ENCODE measurements around the gene ITCH. TPM values are rescaled to one million over a fixed set of nuclear protein-coding genes. Genes with fewer than 3 reads are reported as not detected.

The ITCH gene
- total RNA-seq, 3 donors from 2014 or later: 56.6 to 72.3 (median 60.6) TPM

GRCh38 chr20:34485068-34485634 is 122.1 kb downstream of the ITCH start:
- Histone ChIP-seq H3K4me1 (no peaks in the 10 kb centered on the region), H3K27ac (no peak overlapping the region), H3K9me3 (no peaks in the 10 kb centered on the region), H3K4me3 (no peak overlapping the region), H3K36me3 (no peaks in the 10 kb centered on the region), H3K27me3 (no peaks in the 10 kb centered on the region)
- TF ChIP-seq CTCF (IDR thresholded peaks at IDR 0.05): no peak
- no peak for TF ChIP-seq POLR2AphosphoS5 (IDR thresholded peaks at IDR 0.05)
- no peak for TF ChIP-seq POLR2A (IDR thresholded peaks at IDR 0.05)
- intact Hi-C loops (cut with DNase I; ENCODE audit: low total_unique reads): no loop called here
- DNase-seq (ENCODE audit: low spot score in 2 of 2): no peak

GRCh38 chr20:34491226-34491931 is 128.3 kb downstream of the ITCH start:
- Histone ChIP-seq H3K4me1 (no peaks in the 10 kb centered on the region), H3K9me3 (no peaks in the 10 kb centered on the region), H3K27me3 (no peaks in the 10 kb centered on the region), H3K36me3 (no peaks in the 10 kb centered on the region), H3K4me3 (no peak overlapping the region), H3K27ac (no peak overlapping the region)
- intact Hi-C loops (cut with DNase I; ENCODE audit: low total_unique reads): no loop called here
- TF ChIP-seq CTCF (IDR thresholded peaks at IDR 0.05) (no peak), POLR2AphosphoS5 (IDR thresholded peaks at IDR 0.05) (no peak), POLR2A (IDR thresholded peaks at IDR 0.05) (no peak)
- DNase-seq (ENCODE audit: low spot score in 2 of 2): no peak

GRCh38 chr20:34491932-34492509 is 128.9 kb downstream of the ITCH start:
- no peaks in the 10 kb centered on the region for H3K27me3 ChIP-seq
- H3K4me3 ChIP-seq: no peak overlapping the region
- H3K36me3 ChIP-seq: no peaks in the 10 kb centered on the region
- intact Hi-C loops (cut with DNase I; ENCODE audit: low total_unique reads): no loop called here
- TF ChIP-seq POLR2A (IDR thresholded peaks at IDR 0.05): no peak
- TF ChIP-seq POLR2AphosphoS5 (IDR thresholded peaks at IDR 0.05): no peak
- no peak for TF ChIP-seq CTCF (IDR thresholded peaks at IDR 0.05)
- H3K4me1 ChIP-seq: no peaks in the 10 kb centered on the region
- peaks cover 0 to 2% of the 10 kb centered on the region in 2 donors for H3K9me3 ChIP-seq
- H3K27ac ChIP-seq: no peak overlapping the region
- DNase-seq (ENCODE audit: low spot score in 2 of 2): no peak

- Histone ChIP-seq H3K9me3 (peaks cover 9 to 14% of the 10 kb centered on the region in 2 donors), H3K27ac (no peak overlapping the region), H3K4me3 (no peak overlapping the region), H3K27me3 (no peaks in the 10 kb centered on the region), H3K36me3 (no peaks in the 10 kb centered on the region), H3K4me1 (no peaks in the 10 kb centered on the region)
- TF ChIP-seq POLR2AphosphoS5 (IDR thresholded peaks at IDR 0.05): no peak
- no peak for TF ChIP-seq CTCF (IDR thresholded peaks at IDR 0.05)
- no peak for TF ChIP-seq POLR2A (IDR thresholded peaks at IDR 0.05)
- no peak for DNase-seq (ENCODE audit: low spot score in 2 of 2)
- intact Hi-C loops (cut with DNase I; ENCODE audit: low total_unique reads): no loop called here
Observed at GRCh38 chr20:34493646-34494045, 130.6 kb downstream of the ITCH start.

- intact Hi-C loops (cut with DNase I; ENCODE audit: low total_unique reads): no loop called here
- TF ChIP-seq CTCF (IDR thresholded peaks at IDR 0.05): no peak
- no peak for TF ChIP-seq POLR2AphosphoS5 (IDR thresholded peaks at IDR 0.05)
- no peak for TF ChIP-seq POLR2A (IDR thresholded peaks at IDR 0.05)
- no peak overlapping the region for H3K27ac ChIP-seq
- no peaks in the 10 kb centered on the region for H3K36me3 ChIP-seq
- no peaks in the 10 kb centered on the region for H3K4me1 ChIP-seq
- no peak for DNase-seq (ENCODE audit: low spot score in 2 of 2)
- H3K9me3 ChIP-seq: peaks cover 9 to 18% of the 10 kb centered on the region in 2 donors
- no peak overlapping the region for H3K4me3 ChIP-seq
- H3K27me3 ChIP-seq: no peaks in the 10 kb centered on the region
Observed at GRCh38 chr20:34495307-34495706, 132.2 kb downstream of the ITCH start.
